CD4-positive, alpha-beta T cell treated with Interleukin-4 for 4 hours (primary cell): ENCODE measurements around the gene FER.
"Not testable (repeated sequence)": the region's sequence is repeated elsewhere in the genome, so short reads cannot be mapped to it uniquely, and the experiment has no call there.

ENCODE experiments used
- DNase-seq: peaks from one replicate; pipeline ENCODE4 v3.0.0-alpha.2; 2020

FER gene

GRCh38 chr5:108748401-108749127 is 867 bp downstream of the FER start:
- DNase-seq = peak; percentile 98

GRCh38 chr5:108749128-108749861 is 1.6 kb downstream of the FER start:
- no peak for DNase-seq

DNA sequence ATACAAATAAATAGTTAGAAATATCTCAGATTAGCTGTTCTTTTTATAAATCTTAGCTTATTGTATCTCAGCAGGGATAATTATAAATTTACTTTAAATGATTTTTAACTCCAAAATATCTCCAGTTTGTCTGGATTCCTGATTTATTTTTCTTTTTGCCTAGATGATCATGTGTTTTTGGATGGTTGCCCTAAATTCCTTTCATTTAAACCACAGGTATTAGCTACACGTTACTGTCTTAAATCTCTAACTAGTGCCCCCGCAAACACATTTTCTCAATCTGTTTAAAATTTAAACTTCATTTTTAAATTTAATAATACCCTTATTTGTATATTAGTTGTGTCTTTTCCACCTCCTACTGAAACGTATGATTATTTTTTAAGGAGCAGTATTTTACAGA is 5.6 kb downstream of the FER start:
- DNase-seq = no peak

GRCh38 chr5:108753877-108754276 is 6.2 kb downstream of the FER start:
- DNase-seq = no peak

- no peak for DNase-seq
Observed at GRCh38 chr5:108760512-108760911, 12.8 kb downstream of the FER start.

DNA sequence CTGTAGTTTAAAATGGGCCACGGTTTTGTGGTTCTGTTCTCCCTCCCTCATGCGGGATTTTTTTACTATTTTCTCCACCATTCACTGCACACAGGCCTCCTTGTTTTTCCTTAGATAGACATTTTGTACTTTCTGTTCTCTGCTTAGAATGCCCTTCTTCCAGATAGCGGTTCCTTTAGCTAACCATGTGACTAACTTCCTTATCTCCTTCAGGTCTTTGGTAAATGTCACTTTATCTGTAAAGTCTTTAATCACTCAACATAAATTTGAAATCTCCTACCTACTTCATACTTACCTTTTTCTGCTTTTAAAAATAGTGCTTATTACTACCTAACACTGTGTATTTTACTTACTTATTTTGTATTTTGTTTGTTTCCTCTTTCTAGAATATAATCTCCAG is 15.0 kb downstream of the FER start:
- DNase-seq = no peak

DNA sequence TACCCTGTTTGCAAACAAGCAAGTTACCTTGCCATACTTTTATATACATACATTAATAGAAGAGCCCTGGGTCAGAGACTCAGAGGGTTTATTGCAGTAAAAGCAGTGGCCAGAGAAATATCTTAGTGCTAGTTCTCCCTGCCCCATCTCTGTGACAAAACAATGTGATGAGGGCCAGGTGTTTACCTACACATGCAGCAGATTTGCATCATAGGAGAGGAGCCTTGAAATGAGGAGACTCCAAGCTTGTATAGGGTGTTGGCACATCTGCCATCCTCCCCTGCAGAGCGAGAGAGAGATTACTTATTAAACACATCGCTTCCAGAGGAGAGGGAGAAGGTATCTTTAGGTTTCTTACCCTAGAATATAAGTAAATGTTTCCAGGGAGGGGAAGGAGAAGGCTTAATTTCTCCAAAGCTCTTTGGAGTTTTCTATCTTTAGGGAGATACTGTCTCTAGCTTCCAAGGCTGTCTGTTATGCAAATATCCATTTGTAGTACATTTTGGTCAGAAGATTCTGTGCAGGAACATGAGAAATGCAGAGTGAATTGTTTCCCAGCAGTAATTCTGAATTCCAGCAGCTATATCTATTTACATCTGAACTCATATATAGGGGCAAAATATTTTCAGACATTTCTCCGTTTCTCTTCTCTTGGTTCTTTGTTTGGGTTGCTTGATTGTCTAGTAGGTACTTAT is 15.7 kb downstream of the FER start:
- DNase-seq = no peak

DNA sequence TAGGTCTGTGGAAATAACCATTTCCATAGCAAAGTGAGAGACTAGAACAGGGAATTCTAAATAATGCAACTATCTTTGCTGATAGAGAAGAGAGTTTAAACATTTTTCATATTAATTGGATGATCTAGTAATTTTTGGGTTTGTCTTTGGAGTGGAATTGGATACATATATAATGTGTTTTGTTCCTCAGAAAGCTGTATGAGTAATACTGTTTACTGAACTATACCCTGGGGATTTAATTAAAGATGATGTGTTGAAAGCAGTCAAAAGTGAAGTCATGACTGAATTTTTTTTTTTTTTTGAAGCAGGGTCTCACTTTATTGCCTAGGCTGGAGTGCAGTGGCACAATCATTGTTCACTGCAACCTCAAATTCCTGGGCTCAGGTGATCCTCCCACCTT is 17.9 kb downstream of the FER start:
- DNase-seq = no peak

DNA sequence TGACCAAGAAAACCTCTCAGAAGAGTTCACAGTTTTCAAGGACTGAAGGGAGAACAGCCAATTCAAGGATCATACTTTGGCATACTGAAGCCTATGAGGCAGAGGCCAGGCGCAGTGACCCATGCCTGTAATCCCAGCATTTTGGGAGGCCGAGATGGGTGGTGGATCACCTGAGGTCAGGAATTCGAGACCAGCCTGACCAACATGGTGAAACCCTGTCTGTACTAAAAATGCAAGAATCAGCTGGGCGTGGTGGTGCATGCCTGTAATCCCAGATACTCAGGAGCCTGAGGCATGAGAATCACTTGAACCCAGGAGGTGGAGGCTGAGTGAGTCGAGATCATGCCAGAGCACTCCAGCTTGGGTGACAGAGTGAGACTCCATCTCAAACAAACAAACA is 19.2 kb downstream of the FER start:
- not testable (repeated sequence) for DNase-seq

DNA sequence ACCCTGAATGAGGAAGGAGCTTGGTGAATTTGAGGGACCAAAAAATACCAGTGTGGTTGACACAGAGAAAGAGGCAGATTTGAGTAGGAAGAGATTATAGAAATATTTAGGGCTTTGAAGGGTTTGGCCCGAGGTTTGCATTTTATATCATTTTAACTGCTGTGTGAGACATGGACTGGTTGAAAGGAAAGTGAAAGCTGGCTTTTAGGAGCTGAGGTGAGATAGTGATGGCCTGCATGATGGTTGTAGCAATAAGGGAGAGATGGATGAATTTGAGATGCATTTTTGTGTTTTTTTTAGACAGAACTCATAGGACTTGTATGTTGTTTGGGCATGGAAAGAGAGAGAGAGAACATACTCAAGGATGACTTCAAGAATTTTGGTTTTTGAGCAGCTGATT is 21.7 kb downstream of the FER start:
- no peak for DNase-seq

DNA sequence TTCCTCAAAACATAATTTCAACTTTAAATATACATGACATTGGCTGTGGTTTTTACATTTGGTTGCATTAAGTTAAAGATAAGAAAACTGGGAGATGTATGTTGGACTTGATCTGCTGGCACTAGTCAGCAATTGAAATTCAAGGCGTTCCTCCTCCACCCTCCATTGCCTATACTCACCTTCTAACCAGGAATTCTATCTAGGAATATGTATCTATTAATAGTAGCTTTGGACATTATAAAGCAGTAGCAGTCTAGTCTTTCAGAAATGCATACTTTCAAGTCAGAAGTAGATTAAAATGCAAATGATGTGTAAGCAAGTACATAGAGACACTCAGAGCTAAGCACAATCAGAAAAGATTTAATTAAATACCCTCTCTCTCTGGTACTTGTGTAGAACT is 24.9 kb downstream of the FER start:
- no peak for DNase-seq

DNA sequence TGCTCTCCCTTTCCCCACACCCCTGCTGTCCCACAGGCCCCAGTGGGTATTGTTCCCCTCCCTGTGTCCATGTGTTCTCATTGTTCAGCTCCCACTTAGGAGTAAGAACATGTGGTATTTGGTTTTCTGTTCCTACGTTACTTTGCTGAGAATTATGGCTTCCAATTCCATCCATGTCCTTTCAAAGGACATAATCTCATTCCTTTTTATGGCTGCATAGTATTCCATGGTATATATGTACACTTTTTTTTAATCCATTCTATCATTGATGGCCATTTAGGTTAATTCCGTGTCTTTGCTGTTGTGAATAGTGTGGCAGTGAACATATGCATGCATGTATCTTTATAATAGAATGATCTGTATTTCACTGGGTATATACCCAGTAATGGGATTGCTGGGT is 25.6 kb downstream of the FER start:
- DNase-seq = no peak

- not testable (repeated sequence) for DNase-seq
Observed at GRCh38 chr5:108774079-108774478, 26.4 kb downstream of the FER start.

DNA sequence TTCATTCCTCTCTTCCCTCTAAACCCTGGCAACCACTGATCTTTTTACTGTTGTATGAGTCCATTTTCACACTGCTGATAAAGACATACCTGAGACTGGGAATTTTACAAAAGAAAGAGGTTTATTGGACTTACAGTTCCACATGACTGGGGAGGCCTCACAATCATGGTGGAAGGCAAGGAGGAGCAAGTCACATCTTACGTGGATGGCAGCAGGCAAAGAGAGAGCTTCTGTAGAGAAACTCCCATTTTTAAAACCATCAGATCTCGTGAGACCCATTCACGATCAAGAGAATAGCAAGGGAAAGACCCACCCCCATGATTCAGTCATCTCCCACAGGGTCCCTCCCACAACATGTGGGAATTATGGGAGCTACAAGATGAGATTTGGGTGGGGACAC is 29.9 kb downstream of the FER start:
- DNase-seq = not testable (repeated sequence)

- not testable (repeated sequence) for DNase-seq
Observed at GRCh38 chr5:108784577-108784976, 36.9 kb downstream of the FER start.

DNA sequence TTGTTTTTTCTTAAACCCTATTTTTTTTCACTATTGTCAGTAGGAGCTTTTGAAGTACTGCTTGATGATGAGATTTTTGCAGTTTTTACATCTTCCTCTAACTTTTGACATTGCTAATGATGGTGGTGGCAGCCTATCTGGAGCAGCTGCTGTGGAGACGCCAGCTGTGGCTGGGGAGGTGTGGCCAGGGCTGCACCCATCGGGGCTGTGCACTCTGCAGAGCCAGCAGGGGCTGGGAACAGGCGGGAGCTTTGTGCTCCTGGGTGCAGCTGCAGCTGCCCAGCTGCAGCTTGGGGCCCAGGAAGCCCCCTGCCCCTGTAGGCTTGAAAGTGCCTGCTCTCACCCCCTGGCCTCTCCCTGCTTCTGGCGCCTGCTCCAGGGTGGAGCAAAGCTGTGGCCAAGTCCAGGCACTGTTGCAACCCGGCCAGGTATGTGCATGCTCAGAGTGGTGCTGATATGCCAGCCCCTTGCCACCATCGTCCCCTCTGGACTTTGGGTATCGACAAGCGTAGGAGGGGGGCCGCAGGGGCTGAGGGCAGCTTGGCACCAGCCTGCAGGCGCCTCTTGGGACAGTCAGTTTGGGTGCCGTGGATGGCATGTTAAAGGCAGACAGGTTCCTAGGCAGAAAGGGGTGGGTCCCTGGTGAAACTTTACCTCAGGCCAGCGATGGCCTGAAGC is 39.2 kb downstream of the FER start:
- no peak for DNase-seq

DNA sequence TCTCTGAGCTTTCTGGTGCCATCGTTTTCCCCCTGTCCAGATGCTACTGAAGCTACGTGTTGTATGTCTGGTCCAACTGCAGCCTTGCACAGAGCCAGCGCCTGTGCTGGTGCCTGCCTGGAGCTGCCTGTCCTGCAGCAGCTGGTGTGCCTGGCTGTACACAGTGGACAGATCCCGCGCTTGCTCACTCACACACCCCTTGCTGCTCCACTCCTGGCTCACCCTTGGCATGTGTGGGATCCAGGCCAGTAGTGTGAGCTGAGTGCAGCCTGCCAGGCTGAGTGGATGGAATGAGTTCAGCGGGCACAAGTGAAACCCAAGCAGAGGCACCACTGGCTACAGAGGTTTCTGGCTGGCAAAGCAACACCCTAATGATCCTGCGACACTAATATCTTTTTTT is 40.4 kb downstream of the FER start:
- DNase-seq = no peak

GRCh38 chr5:108793207-108793606 is 45.5 kb downstream of the FER start:
- DNase-seq = no peak

DNA sequence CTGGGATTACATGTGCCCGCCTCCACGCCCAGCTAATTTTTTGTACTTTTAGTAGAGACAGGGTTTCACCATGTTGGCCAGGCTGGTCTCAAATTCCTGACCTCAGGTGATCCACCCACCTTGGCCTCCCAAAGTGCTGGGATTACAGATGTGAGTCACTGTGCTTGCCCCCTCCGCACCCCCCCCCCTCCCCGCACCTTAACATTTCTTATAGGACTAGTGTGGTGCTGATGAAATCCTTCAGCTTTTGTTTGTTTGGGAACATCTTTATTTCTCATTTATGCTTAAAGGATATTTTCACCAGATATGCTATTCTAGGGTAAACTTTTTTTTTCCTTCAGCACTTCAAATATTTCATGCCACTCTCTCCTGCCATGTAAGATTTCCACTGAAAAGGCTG is 46.7 kb downstream of the FER start:
- DNase-seq = not testable (repeated sequence)

- DNase-seq = no peak
Observed at GRCh38 chr5:108797396-108797795, 49.7 kb downstream of the FER start.

GRCh38 chr5:108797986-108798385 is 50.3 kb downstream of the FER start:
- DNase-seq = no peak

GRCh38 chr5:108798513-108799265 is 51.0 kb downstream of the FER start:
- no peak for DNase-seq

DNA sequence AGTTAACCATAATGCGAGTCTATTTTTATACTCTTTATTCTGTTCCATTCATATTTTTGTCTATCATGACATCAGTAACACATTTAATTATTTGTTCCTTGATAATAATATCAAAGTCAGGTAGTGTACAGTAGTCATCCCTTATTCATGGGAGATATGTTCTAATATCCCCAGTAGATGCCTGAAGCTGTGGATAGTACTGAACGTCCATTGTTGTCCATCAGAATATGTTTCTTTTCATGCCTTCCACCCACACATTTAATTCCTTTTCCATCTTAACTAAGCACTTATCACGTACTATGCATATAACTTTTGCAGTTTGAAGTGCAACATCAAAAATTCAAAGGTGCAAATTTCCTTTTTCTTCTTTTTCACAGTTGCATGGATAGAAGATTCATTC is 53.6 kb downstream of the FER start:
- no peak for DNase-seq
